Naive thymus-derived CD4-positive, alpha-beta T cell (primary cell): Measurements from ENCODE around the gene FMNL2. TPM values are rescaled to one million over a fixed set of nuclear protein-coding genes. Genes with fewer than 3 reads are reported as not detected.
A peak's percentile ranks its signal among the peaks of the same experiment; 100 is the strongest.

Source experiments
- ATAC-seq: fragments of 150-1000 bp; cut with Tn5 transposase; 2 replicates; pipeline ENCODE4 v1.10.0; 2021; ENCODE audit warnings: mild to moderate bottlenecking, moderate library complexity
- CTCF ChIA-PET: fragments of 350-600 bp; sonication (Branson Sonifier 250); formaldehyde crosslinking; loops from one replicate; lab custom pipeline; 2021; ENCODE audit warnings: antibody characterized with exemption; lab: Charles Lee
- POLR2A ChIA-PET: fragments of 350-600 bp; sonication (Branson Sonifier 250); formaldehyde crosslinking; loops from one replicate; lab custom pipeline; 2021; ENCODE audit warnings: antibody characterized with exemption, inconsistent platforms; lab: Charles Lee
- DNase-seq, 9 donors: peaks; one replicate each; pipeline versions ENCODE4 v3.0.0 to v3.0.0-alpha.2; 2020 to 2022; ENCODE audit warnings: mixed read lengths in 1 of 9
- H3K27ac ChIP-seq: one replicate; pipeline ENCODE4 v1.7.0; 2013; ENCODE audit warnings: mild to moderate bottlenecking, low read depth, low read length, moderate library complexity
- H3K27me3 ChIP-seq, 2 donors: one replicate each; pipeline ENCODE4 v1.7.0; 2013; ENCODE audit warnings: low read length in 2 of 2, mild to moderate bottlenecking in 2 of 2, moderate library complexity in 2 of 2; ENCODE audit not compliant: control insufficient read depth in 2 of 2, insufficient read depth in 2 of 2
- H3K36me3 ChIP-seq, 3 experiments: 1 replicate in 2 of 3; 2 replicates in 1 of 3; pipeline ENCODE4 v1.7.0; 2013; ENCODE audit warnings: low read length in 3 of 3, mild to moderate bottlenecking in 3 of 3, moderate library complexity in 1 of 3; ENCODE audit not compliant: insufficient read depth in 3 of 3, control insufficient read depth in 2 of 3
- H3K4me1 ChIP-seq, 2 donors: one replicate each; pipeline ENCODE4 v1.7.0; 2013; ENCODE audit warnings: low read length in 2 of 2, mild to moderate bottlenecking in 2 of 2, moderate library complexity in 1 of 2; ENCODE audit not compliant: control insufficient read depth in 2 of 2, insufficient read depth in 2 of 2
- H3K4me3 ChIP-seq: 2 replicates; pipeline ENCODE4 v1.7.0; 2013; ENCODE audit warnings: mild to moderate bottlenecking, low read length
- H3K9me3 ChIP-seq, 3 experiments: 1 replicate in 2 of 3; 2 replicates in 1 of 3; pipeline ENCODE4 v1.7.0; 2013; ENCODE audit warnings: low read length in 3 of 3; ENCODE audit not compliant: control insufficient read depth in 2 of 3
- H3K27ac Mint-ChIP-seq, 9 donors: one replicate each; pipeline ENCODE4 v1.8.0; 2020 to 2022; ENCODE audit warnings: mixed read lengths in 9 of 9, mild to moderate bottlenecking in 8 of 9, moderate library complexity in 5 of 9, inconsistent platforms in 2 of 9
- H3K27me3 Mint-ChIP-seq, 5 donors: one replicate each; pipeline ENCODE4 v1.8.0; 2021 to 2022; ENCODE audit warnings: mixed read lengths in 5 of 5, mild to moderate bottlenecking in 1 of 5
- H3K36me3 Mint-ChIP-seq, 5 donors: one replicate each; pipeline ENCODE4 v1.8.0; 2020 to 2022; ENCODE audit warnings: mixed read lengths in 5 of 5, mild to moderate bottlenecking in 3 of 5, inconsistent platforms in 1 of 5
- H3K4me1 Mint-ChIP-seq, 7 donors: one replicate each; pipeline ENCODE4 v1.8.0; 2020 to 2022; ENCODE audit warnings: mixed read lengths in 7 of 7, mild to moderate bottlenecking in 3 of 7, inconsistent platforms in 1 of 7
- H3K4me3 Mint-ChIP-seq, 10 donors: one replicate each; pipeline ENCODE4 v1.8.0; 2020 to 2022; ENCODE audit warnings: mild to moderate bottlenecking in 10 of 10, mixed read lengths in 10 of 10, moderate library complexity in 6 of 10, inconsistent platforms in 2 of 10
- H3K9me3 Mint-ChIP-seq, 11 donors: one replicate each; pipeline ENCODE4 v1.8.0; 2020 to 2022; ENCODE audit warnings: mixed read lengths in 11 of 11, mild to moderate bottlenecking in 4 of 11, inconsistent platforms in 1 of 11, moderate library complexity in 1 of 11
- intact Hi-C, 2 donors: fragments of 100-400 bp; cut with micrococcal nuclease; formaldehyde crosslinking; loops; one replicate each; pipeline ENCODE4 v1.15.1; 2023
- polyA plus RNA-seq, 2 donors: library from polyadenylated mRNA; unstranded; fragments of 300-500 nt; fragmentation: Illumina TruSeq; gene quantifications; one replicate each; pipeline ENCODE4 v1.2.3, GENCODE V29; 2021
- total RNA-seq, 6 experiments: library from RNA in 5 of 6; stranded (reverse) in 5 of 6; gene quantifications; 1 replicate in 5 of 6; 2 replicates in 1 of 6; pipeline ENCODE4 v1.2.3 and lab custom pipeline; 2021 to 2026

The FMNL2 gene
- total and polyA plus RNA-seq, 7 experiments from 2014 or later = 0.16 to 2.7 (median 1.2) TPM

- peaks cover 0 to 43% (median 22%) of the 10 kb centered on the region in 5 donors for H3K27me3 Mint-ChIP-seq
- no peak overlapping the region for H3K4me3 ChIP-seq
These were observed 72.8 kb downstream of the FMNL2 start for GRCh38 chr2:152407806-152408205.

GRCh38 chr2:152408254-152408653 lies 73.3 kb downstream of the FMNL2 start:
- Mint-ChIP-seq H3K9me3 (no peaks in the 10 kb centered on the region), H3K4me1 (peaks cover 0 to 29% (median 2%) of the 10 kb centered on the region in 7 donors), H3K27me3 (peaks cover 0 to 38% (median 20%) of the 10 kb centered on the region in 5 donors), H3K27ac (no peak overlapping the region), H3K36me3 (no peaks in the 10 kb centered on the region), H3K4me3 (no peak overlapping the region)
- intact Hi-C loops = no loop called here
- POLR2A ChIA-PET = no interaction called here
- Histone ChIP-seq H3K9me3 (no peaks in the 10 kb centered on the region), H3K4me1 (no peaks in the 10 kb centered on the region), H3K27ac (no peak overlapping the region), H3K36me3 (no peaks in the 10 kb centered on the region), H3K4me3 (no peak overlapping the region), H3K27me3 (no peaks in the 10 kb centered on the region)
- DNase-seq = no peak
- CTCF ChIA-PET = no interaction called here
- no peak for ATAC-seq

More at GRCh38 chr2:152407806-152408205, 72.8 kb downstream of the FMNL2 start:
- Histone ChIP-seq H3K4me1 (no peaks in the 10 kb centered on the region), H3K36me3 (no peaks in the 10 kb centered on the region), H3K9me3 (no peaks in the 10 kb centered on the region), H3K27me3 (no peaks in the 10 kb centered on the region), H3K27ac (no peak overlapping the region)
- ATAC-seq (no peak), DNase-seq (no peak)
- Mint-ChIP-seq H3K27ac (peak overlapping the region in 1 of 9 donors; percentile 63), H3K36me3 (no peaks in the 10 kb centered on the region), H3K4me1 (peaks cover 2 to 33% (median 4%) of the 10 kb centered on the region in 7 donors), H3K9me3 (no peaks in the 10 kb centered on the region), H3K4me3 (peak overlapping the region in 2 of 10 donors; percentile 31 to 78)
- intact Hi-C loops = loop anchor here in 1 of 2 donors (1.0 to 2.0 kb wide), 3 partner anchors 7 to 232 kb away; partner anchors contain the start of gene FMNL2
- ChIA-PET POLR2A (no interaction called here), CTCF (no interaction called here)

DNA sequence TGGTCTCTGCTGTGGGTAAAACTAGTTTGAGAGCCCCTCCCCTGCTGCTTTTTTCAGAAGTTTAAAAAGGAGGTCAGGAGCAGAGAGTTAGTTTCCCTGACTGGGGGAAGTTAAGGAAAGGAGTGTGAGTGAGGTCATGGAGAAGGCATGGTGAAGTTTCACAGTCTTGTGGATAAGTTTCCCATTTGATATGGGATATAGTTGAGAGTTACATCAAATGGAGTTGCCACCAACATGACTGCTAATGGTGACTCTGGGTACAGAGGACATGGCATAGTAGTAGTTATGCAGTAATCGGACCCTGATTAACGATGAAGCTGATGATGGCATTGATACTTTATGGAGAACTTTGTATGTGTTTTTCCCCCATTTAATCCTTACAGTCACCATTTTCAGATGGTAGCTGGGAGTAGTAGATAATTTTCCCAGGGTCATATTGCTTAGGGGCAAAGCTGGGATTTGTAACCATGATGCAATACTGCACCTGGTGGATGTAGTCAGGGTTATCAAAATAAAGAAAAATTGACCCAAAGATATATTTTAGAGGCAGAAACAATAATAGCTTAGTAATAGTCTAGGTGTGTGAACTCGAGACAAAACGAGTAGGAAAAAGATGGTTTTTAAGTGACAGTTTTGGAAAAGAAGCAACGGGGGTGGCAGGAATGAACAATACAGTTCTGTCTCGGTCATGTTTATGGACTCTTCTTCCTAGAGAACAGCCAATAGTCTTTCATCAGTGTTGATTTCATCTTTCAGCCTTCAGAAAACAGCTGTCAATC lies 74.6 kb downstream of the FMNL2 start:
- DNase-seq = no peak
- no peaks in the 10 kb centered on the region for H3K9me3 Mint-ChIP-seq
- intact Hi-C loops = no loop called here
- no peaks in the 10 kb centered on the region for H3K9me3 ChIP-seq
- no peak overlapping the region for H3K4me3 ChIP-seq
- peaks cover 0 to 43% (median 17%) of the 10 kb centered on the region in 5 donors for H3K27me3 Mint-ChIP-seq
- no peaks in the 10 kb centered on the region for H3K4me1 ChIP-seq
- H3K4me3 Mint-ChIP-seq = no peak overlapping the region
- H3K27me3 ChIP-seq = no peaks in the 10 kb centered on the region
- ChIA-PET POLR2A (no interaction called here), CTCF (no interaction called here)
- H3K36me3 ChIP-seq = no peaks in the 10 kb centered on the region
- no peak overlapping the region for H3K27ac Mint-ChIP-seq
- no peaks in the 10 kb centered on the region for H3K36me3 Mint-ChIP-seq
- no peak for ATAC-seq
- H3K27ac ChIP-seq = no peak overlapping the region
- peaks cover 0 to 25% (median 0%) of the 10 kb centered on the region in 7 donors for H3K4me1 Mint-ChIP-seq

DNA sequence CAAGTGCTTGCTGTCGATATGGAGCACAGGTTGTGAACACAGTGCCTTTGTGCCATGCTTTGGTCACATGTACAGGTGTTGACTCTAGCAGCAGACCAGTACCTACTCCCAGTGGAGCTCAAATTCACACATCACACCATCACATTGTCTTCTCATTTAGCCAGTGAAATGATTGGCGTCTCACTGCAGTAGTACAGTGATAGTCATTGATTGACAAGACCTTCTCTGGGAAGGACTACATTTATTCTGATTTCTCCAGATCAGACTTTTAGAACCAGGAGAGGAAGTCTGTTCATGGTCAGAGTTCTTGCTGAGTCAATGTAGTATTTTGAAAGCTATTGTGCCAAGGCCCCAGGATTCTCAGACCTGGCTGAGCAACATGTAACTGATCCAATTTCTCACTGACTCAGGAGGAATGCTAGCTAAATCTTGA lies 75.2 kb downstream of the FMNL2 start:
- no peaks in the 10 kb centered on the region for H3K36me3 ChIP-seq
- Mint-ChIP-seq H3K27ac (no peak overlapping the region), H3K36me3 (no peaks in the 10 kb centered on the region), H3K4me1 (peaks cover 0 to 28% (median 0%) of the 10 kb centered on the region in 7 donors), H3K9me3 (no peaks in the 10 kb centered on the region), H3K4me3 (no peak overlapping the region), H3K27me3 (peaks cover 0 to 43% (median 17%) of the 10 kb centered on the region in 5 donors)
- no peak for DNase-seq
- no peak overlapping the region for H3K27ac ChIP-seq
- no peaks in the 10 kb centered on the region for H3K27me3 ChIP-seq
- CTCF ChIA-PET = no interaction called here
- H3K9me3 ChIP-seq = no peaks in the 10 kb centered on the region
- ATAC-seq = no peak
- POLR2A ChIA-PET = no interaction called here
- H3K4me1 ChIP-seq = no peaks in the 10 kb centered on the region
- no peak overlapping the region for H3K4me3 ChIP-seq
- intact Hi-C loops = no loop called here

GRCh38 chr2:152411154-152411553 lies 76.2 kb downstream of the FMNL2 start:
- DNase-seq (no peak), ATAC-seq (no peak)
- H3K27ac ChIP-seq = no peak overlapping the region
- POLR2A ChIA-PET = no interaction called here
- intact Hi-C loops = no loop called here
- no peaks in the 10 kb centered on the region for H3K9me3 ChIP-seq
- H3K36me3 ChIP-seq = no peaks in the 10 kb centered on the region
- H3K4me3 Mint-ChIP-seq = no peak overlapping the region
- H3K27ac Mint-ChIP-seq = no peak overlapping the region
- H3K27me3 Mint-ChIP-seq = peaks cover 0 to 40% (median 17%) of the 10 kb centered on the region in 5 donors
- peaks cover 0 to 28% (median 0%) of the 10 kb centered on the region in 7 donors for H3K4me1 Mint-ChIP-seq
- CTCF ChIA-PET = no interaction called here
- no peaks in the 10 kb centered on the region for H3K27me3 ChIP-seq
- no peaks in the 10 kb centered on the region for H3K4me1 ChIP-seq
- H3K36me3 Mint-ChIP-seq = no peaks in the 10 kb centered on the region
- no peaks in the 10 kb centered on the region for H3K9me3 Mint-ChIP-seq
- H3K4me3 ChIP-seq = no peak overlapping the region

DNA sequence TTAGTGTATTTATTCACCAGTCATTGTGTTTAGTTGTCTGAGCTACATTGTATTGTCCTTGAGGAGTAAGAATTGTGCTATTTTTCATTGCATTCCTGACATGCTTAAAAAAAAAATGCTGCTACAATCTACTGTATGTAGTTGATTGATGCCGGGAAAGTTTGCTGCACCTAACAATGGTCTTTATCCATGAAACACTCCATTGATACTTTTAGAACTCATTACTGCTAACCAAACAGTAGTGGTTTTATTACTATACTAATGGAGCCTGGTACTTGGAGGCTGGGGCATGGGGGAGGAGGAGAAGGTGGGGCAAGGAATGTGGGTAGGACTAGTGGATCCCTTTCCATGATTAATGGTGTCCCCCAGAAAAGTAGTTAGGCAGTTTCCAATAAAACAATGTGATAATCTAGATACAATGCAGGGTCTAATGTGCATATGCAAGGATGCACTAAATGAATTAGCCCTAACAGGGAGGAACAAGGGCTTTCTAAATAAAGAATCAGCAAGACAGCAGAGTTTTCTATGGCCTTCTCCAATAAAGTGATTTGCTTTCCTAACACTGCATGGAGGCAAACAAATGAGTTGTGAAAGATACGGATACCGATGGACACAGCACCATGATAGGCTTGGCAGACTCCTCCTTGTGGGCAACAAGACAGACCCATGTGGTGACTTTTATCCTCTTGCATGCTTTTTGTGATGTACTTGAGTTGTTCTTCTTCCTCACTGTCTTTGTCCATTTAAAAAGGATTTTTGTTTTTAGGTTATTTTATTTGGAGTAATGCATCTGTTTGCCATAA lies 78.5 kb downstream of the FMNL2 start:
- ATAC-seq = no peak
- intact Hi-C loops = no loop called here
- Mint-ChIP-seq H3K36me3 (no peaks in the 10 kb centered on the region), H3K4me1 (peaks cover 0 to 12% (median 0%) of the 10 kb centered on the region in 7 donors), H3K4me3 (no peak overlapping the region), H3K27me3 (peaks cover 0 to 28% (median 8%) of the 10 kb centered on the region in 5 donors), H3K27ac (no peak overlapping the region), H3K9me3 (no peaks in the 10 kb centered on the region)
- Histone ChIP-seq H3K27ac (no peak overlapping the region), H3K36me3 (no peaks in the 10 kb centered on the region), H3K4me1 (no peaks in the 10 kb centered on the region), H3K9me3 (no peaks in the 10 kb centered on the region), H3K4me3 (no peak overlapping the region), H3K27me3 (no peaks in the 10 kb centered on the region)
- POLR2A ChIA-PET = no interaction called here
- DNase-seq = no peak
- CTCF ChIA-PET = interaction anchor here (0.7 kb wide), 2 partner anchors 20 to 74 kb away, joined by 4 to 5 read pairs; no protein-coding TSS in a partner anchor
